ENCODE measurements around the gene MTERF4.

MTERF4 gene

DNA sequence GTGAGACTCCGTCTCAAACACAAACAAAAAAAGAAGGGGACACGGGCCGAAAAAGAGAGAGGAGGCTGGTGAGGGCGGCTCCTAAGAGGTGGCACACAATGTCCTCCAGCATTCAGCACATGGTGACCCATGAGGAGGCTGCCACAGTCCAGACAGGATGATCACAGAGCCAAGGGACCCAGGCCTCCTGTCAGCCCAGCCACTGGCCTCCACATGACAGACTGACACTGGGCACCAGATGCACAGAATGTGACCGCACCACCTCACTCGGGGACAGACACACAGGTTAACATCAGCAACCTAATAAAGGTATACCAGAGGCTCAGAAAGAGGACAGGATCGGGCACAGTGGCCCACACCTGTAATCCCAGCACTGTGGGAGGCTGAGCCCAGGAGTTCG lies 26.2 kb upstream of the MTERF4 start:
- DNase-seq (ENCODE audit: low read depth): no peak
- TF ChIP-seq CTCF (IDR thresholded peaks at IDR 0.05; ENCODE audit: control insufficient read depth, extremely low read depth, insufficient read depth): no peak
- no peak overlapping the region for H3K4me3 ChIP-seq (ENCODE audit: low read depth, low read length)

GRCh38 chr2:241126771-241127202 lies 24.7 kb upstream of the MTERF4 start:
- TF ChIP-seq CTCF (IDR thresholded peaks at IDR 0.05; ENCODE audit: control insufficient read depth, extremely low read depth, insufficient read depth): no peak
- DNase-seq (ENCODE audit: low read depth): no peak

DNA sequence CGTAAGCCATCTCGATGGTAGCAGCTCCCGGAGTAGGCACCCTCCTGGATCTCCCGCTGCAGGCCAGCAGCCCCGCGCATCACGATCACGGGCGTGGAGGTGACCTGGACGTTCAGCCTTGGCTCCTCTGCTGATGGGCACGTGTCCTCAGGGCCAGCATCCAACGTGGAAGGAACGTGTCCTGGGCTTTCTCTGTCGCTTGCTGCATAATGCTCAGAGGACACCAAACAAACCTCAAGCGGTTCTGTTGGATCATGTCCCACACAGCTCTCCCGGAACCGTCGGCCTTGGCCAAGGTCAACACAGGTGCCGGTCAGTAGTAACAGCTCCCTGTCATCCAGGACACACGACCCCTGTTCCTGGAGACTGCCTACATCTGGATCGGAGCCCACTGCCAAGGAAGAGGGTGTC lies 24.1 kb upstream of the MTERF4 start:
- DNase-seq (ENCODE audit: low read depth): peak; percentile 96
- TF ChIP-seq CTCF (IDR thresholded peaks at IDR 0.05; ENCODE audit: control insufficient read depth, extremely low read depth, insufficient read depth): no peak
- H3K4me3 ChIP-seq (ENCODE audit: low read depth, low read length): peak overlapping the region; percentile 49

More at GRCh38 chr2:241126771-241127202, 24.7 kb upstream of the MTERF4 start:
- H3K4me3 ChIP-seq (ENCODE audit: low read depth, low read length): peak overlapping the region; percentile 49

GRCh38 chr2:241125626-241126025 lies 23.5 kb upstream of the MTERF4 start:
- H3K4me3 ChIP-seq (ENCODE audit: low read depth, low read length): peak overlapping the region; percentile 49
- no peak for DNase-seq (ENCODE audit: low read depth)
- no peak for TF ChIP-seq CTCF (IDR thresholded peaks at IDR 0.05; ENCODE audit: control insufficient read depth, extremely low read depth, insufficient read depth)

DNA sequence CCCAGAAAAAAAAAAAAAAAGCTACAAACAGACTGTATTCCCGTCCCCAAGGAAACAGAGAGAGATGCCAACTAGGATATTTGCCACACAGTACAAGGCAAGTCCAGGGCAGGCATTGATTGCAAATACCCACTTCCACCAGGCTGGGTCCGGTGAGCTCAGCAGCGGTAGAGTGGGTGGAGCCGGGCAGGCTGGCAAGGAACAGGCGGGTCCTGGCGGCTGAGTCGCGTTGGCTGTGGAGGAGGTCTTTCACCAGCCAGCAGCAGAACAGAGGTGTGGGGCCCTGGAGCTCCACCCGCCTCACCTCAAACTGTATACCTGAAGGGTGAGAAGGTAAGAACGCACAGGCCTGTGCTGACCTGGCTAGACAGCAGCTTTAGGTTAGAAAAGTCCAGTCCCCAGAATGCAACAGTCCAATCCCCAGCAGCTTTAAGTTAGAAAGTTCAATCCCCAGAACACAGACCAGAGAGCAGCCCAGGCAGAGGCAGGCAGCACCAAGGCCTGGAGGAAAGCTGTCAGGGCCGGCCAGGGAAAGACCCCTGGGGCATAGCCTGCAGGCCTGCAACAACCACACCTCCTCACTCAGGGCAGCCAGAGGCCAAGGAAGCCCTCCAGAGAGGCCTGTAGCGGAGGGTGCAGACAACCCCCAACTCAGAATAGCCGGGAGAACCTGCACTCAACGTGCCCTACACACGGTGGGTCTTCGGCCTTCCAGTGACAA lies 21.9 kb upstream of the MTERF4 start:
- DNase-seq (ENCODE audit: low read depth): peak; percentile 98
- H3K4me3 ChIP-seq (ENCODE audit: low read depth, low read length): peak overlapping the region; percentile 28
- TF ChIP-seq CTCF (IDR thresholded peaks at IDR 0.05; ENCODE audit: control insufficient read depth, extremely low read depth, insufficient read depth): no peak

DNA sequence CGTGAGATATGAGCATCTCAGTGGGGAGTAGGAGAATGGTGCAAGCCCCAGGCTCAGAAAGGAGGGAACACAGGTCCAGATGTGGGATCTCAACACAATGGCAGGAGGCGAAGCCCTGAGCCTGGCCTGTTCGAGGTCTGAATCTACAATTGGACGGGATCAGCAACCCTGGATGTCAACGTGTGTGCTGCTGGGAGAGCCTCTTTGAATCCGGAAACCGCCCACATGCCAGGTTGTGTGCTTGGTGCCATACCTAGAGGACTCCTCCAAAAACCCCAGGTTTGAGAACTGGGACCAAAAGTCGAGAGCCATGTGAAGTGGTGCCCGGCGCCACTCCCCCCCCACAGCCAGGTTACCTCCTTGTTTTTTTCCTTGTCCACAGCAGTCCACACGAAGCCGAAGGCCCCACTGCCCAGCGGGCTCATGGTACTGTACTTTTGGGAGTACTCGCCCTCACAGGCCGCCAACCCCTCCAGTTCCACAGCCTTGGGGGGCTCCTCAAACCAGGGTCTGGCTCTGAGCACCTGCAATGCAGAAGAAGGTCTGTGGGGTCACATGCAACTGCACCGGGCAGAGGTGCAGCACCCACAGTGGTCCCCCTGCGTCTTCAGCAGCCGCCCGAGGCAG lies 20.4 kb upstream of the MTERF4 start:
- H3K4me3 ChIP-seq (ENCODE audit: low read depth, low read length): no peak overlapping the region
- no peak for TF ChIP-seq CTCF (IDR thresholded peaks at IDR 0.05; ENCODE audit: control insufficient read depth, extremely low read depth, insufficient read depth)
- DNase-seq (ENCODE audit: low read depth): no peak

Data from LNCaP clone FGC (cell line).